ENCODE measurements around the gene DNAH8.

- no peak for TF ChIP-seq ATF3 (IDR thresholded peaks at IDR 0.05)
- TF ChIP-seq, protein P1, sequence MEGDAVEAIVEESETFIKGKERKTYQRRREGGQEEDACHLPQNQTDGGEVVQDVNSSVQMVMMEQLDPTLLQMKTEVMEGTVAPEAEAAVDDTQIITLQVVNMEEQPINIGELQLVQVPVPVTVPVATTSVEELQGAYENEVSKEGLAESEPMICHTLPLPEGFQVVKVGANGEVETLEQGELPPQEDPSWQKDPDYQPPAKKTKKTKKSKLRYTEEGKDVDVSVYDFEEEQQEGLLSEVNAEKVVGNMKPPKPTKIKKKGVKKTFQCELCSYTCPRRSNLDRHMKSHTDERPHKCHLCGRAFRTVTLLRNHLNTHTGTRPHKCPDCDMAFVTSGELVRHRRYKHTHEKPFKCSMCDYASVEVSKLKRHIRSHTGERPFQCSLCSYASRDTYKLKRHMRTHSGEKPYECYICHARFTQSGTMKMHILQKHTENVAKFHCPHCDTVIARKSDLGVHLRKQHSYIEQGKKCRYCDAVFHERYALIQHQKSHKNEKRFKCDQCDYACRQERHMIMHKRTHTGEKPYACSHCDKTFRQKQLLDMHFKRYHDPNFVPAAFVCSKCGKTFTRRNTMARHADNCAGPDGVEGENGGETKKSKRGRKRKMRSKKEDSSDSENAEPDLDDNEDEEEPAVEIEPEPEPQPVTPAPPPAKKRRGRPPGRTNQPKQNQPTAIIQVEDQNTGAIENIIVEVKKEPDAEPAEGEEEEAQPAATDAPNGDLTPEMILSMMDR (IDR thresholded peaks at IDR 0.05 in 2 of 3, conservative IDR thresholded peaks at IDR 0.05 in 1 of 3; ENCODE audit: borderline replicate concordance in 1 of 3, insufficient read depth in 1 of 3, low read depth in 2 of 3, low read length in 2 of 3): no peak
- no peak for TF ChIP-seq EZH2 (IDR thresholded peaks at IDR 0.05)
- no peak for TF ChIP-seq EGR1 (IDR thresholded peaks at IDR 0.05; ENCODE audit: low read depth)
- no peak for TF ChIP-seq POLR2A (IDR thresholded peaks at IDR 0.05; ENCODE audit: borderline replicate concordance, extremely low read depth, insufficient read depth, insufficient read length)
- TF ChIP-seq, protein P2, sequence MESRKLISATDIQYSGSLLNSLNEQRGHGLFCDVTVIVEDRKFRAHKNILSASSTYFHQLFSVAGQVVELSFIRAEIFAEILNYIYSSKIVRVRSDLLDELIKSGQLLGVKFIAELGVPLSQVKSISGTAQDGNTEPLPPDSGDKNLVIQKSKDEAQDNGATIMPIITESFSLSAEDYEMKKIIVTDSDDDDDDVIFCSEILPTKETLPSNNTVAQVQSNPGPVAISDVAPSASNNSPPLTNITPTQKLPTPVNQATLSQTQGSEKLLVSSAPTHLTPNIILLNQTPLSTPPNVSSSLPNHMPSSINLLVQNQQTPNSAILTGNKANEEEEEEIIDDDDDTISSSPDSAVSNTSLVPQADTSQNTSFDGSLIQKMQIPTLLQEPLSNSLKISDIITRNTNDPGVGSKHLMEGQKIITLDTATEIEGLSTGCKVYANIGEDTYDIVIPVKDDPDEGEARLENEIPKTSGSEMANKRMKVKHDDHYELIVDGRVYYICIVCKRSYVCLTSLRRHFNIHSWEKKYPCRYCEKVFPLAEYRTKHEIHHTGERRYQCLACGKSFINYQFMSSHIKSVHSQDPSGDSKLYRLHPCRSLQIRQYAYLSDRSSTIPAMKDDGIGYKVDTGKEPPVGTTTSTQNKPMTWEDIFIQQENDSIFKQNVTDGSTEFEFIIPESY (IDR thresholded peaks at IDR 0.05; ENCODE audit: extremely low read depth, insufficient replicate concordance, low read length): no peak
- TF ChIP-seq FOSL1 (IDR thresholded peaks at IDR 0.05; ENCODE audit: low read depth): no peak
- TF ChIP-seq POLR2AphosphoS5 (IDR thresholded peaks at IDR 0.05; ENCODE audit: low read depth, low read length): no peak
- TF ChIP-seq, protein P3, sequence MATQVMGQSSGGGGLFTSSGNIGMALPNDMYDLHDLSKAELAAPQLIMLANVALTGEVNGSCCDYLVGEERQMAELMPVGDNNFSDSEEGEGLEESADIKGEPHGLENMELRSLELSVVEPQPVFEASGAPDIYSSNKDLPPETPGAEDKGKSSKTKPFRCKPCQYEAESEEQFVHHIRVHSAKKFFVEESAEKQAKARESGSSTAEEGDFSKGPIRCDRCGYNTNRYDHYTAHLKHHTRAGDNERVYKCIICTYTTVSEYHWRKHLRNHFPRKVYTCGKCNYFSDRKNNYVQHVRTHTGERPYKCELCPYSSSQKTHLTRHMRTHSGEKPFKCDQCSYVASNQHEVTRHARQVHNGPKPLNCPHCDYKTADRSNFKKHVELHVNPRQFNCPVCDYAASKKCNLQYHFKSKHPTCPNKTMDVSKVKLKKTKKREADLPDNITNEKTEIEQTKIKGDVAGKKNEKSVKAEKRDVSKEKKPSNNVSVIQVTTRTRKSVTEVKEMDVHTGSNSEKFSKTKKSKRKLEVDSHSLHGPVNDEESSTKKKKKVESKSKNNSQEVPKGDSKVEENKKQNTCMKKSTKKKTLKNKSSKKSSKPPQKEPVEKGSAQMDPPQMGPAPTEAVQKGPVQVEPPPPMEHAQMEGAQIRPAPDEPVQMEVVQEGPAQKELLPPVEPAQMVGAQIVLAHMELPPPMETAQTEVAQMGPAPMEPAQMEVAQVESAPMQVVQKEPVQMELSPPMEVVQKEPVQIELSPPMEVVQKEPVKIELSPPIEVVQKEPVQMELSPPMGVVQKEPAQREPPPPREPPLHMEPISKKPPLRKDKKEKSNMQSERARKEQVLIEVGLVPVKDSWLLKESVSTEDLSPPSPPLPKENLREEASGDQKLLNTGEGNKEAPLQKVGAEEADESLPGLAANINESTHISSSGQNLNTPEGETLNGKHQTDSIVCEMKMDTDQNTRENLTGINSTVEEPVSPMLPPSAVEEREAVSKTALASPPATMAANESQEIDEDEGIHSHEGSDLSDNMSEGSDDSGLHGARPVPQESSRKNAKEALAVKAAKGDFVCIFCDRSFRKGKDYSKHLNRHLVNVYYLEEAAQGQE (IDR thresholded peaks at IDR 0.05; ENCODE audit: low read depth): no peak
These were observed 7.7 kb downstream of the DNAH8 start for GRCh38 chr6:38722727-38723334.
